Loucy (cell line): Measurements from ENCODE around the gene RNF183.
A peak's percentile ranks its signal among the peaks of the same experiment; 100 is the strongest.

Source experiments
- CTCF ChIP-seq: fragments of 200-600 bp; sonication (generic); conservative IDR thresholded peaks from 2 replicates; pipeline ENCODE4 v1.5.1; 2014; ENCODE audit warnings: mild to moderate bottlenecking, antibody characterized with exemption, low read length
- EZH2phosphoT487 ChIP-seq: fragments of 200-600 bp; IDR thresholded peaks from 2 replicates; pipeline ENCODE4 v1.6.1; 2018; ENCODE audit warnings: antibody characterized with exemption, mild to moderate bottlenecking, moderate library complexity, borderline replicate concordance

DNA sequence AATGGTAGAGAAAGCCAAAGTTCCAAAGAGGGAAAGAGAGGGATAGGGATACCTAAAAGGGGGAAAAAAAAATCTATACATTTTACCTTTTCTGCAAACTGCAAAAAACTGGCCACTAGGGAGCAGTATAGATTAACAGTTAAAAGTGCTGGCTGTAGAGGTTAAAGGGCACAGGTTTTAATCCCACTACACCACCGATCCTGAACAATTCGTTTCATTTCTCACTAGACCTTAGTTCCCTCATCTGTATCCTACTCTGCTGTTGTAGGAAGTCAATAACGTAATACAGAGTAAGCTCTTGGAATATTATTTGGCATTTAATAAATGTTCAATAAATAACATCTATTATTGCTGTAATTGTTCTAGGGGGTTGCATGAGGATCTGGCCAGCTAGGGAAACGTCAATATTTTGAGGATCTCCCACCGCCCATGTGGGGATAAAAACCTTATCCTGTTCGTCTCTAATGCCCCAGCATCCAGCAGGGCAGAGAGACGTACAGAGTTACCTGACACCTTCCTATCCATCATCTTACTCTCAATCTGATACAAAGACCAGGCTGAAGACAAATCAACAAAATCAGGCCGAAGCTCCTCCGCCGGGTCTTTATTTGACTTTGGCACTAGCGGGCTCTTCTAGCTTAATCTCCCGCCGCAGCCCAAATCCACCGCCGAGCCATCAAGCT lies 28.6 kb downstream of the RNF183 start:
- peak; percentile 83 for TF ChIP-seq CTCF
- TF ChIP-seq EZH2phosphoT487: no peak
